Measurements from ENCODE around the gene MICAL3.

The MICAL3 gene

GRCh38 chr22:17970201-17970708, 54.1 kb downstream of the MICAL3 start:
- no peak for DNase-seq

GRCh38 chr22:17969701-17970113, 54.7 kb downstream of the MICAL3 start:
- DNase-seq = no peak

- no peak for DNase-seq
Observed at GRCh38 chr22:17968126-17968525, 56.2 kb downstream of the MICAL3 start.

- no peak for DNase-seq
Observed at GRCh38 chr22:17966403-17966717, 58.0 kb downstream of the MICAL3 start.

GRCh38 chr22:17965538-17966402, 58.6 kb downstream of the MICAL3 start:
- no peak for DNase-seq

GRCh38 chr22:17964643-17965042, 59.7 kb downstream of the MICAL3 start:
- no peak for DNase-seq

- DNase-seq = no peak
Observed at GRCh38 chr22:17964156-17964555, 60.2 kb downstream of the MICAL3 start.

GRCh38 chr22:17963015-17963414, 61.3 kb downstream of the MICAL3 start:
- no peak for DNase-seq

GRCh38 chr22:17962168-17962567, 62.2 kb downstream of the MICAL3 start:
- no peak for DNase-seq

- DNase-seq = no peak
Observed at GRCh38 chr22:17961446-17961729, 63.0 kb downstream of the MICAL3 start.

GRCh38 chr22:17960695-17961445, 63.5 kb downstream of the MICAL3 start:
- no peak for DNase-seq

- no peak for DNase-seq
Observed at GRCh38 chr22:17960011-17960410, 64.3 kb downstream of the MICAL3 start.

GRCh38 chr22:17958166-17958565, 66.2 kb downstream of the MICAL3 start:
- DNase-seq = no peak

- DNase-seq = no peak
Observed at GRCh38 chr22:17957693-17958092, 66.7 kb downstream of the MICAL3 start.

- DNase-seq = no peak
Observed at GRCh38 chr22:17957204-17957603, 67.2 kb downstream of the MICAL3 start.

GRCh38 chr22:17956630-17957029, 67.7 kb downstream of the MICAL3 start:
- DNase-seq = no peak

- DNase-seq = no peak
Observed at GRCh38 chr22:17955590-17956379, 68.6 kb downstream of the MICAL3 start.

GRCh38 chr22:17954860-17955587, 69.3 kb downstream of the MICAL3 start:
- no peak for DNase-seq

GRCh38 chr22:17954200-17954859, 70.0 kb downstream of the MICAL3 start:
- no peak for DNase-seq

- no peak for DNase-seq
Observed at GRCh38 chr22:17953147-17953546, 71.2 kb downstream of the MICAL3 start.

GRCh38 chr22:17952273-17952801, 72.0 kb downstream of the MICAL3 start:
- DNase-seq = no peak

- DNase-seq = no peak
Observed at GRCh38 chr22:17951315-17951714, 73.0 kb downstream of the MICAL3 start.

Data from RPMI8226 (cell line).